Panc1 (cell line): Measurements from ENCODE around the gene VAC14. TPM values are rescaled to one million over a fixed set of nuclear protein-coding genes. Genes with fewer than 3 reads are reported as not detected.

Experiments
- ATAC-seq: fragments of 200-7000 bp; cut with Tn5 transposase; 2 replicates; pipeline ENCODE4 v1.9.1; 2020; ENCODE audit warnings: mild to moderate bottlenecking, moderate library complexity
- BruUV-seq: library from RNA; stranded (reverse); fragments of 400-500 nt; replicated peaks from 2 replicates; lab custom pipeline; 2021; lab: Mats Ljungman, UMichigan
- CTCF ChIA-PET: fragments of 300-600 bp; sonication (Branson Sonifier 250); formaldehyde crosslinking; loops from one replicate; lab custom pipeline; 2022; ENCODE audit warnings: antibody characterized with exemption; lab: Charles Lee
- POLR2A ChIA-PET: fragments of 300-600 bp; sonication (Branson Sonifier 250); formaldehyde crosslinking; loops from one replicate; lab custom pipeline; 2022; ENCODE audit warnings: antibody characterized with exemption; lab: Charles Lee
- DNase-seq: peaks from one replicate; pipeline ENCODE4 v3.0.0-alpha.2; 2010; ENCODE audit warnings: low read depth, low spot score
- H3K27ac ChIP-seq: 2 replicates; pipeline ENCODE4 v1.5.1; 2011; ENCODE audit warnings: mild to moderate bottlenecking, low read length, inconsistent platforms
- H3K27me3 ChIP-seq: fragments of 200-500 bp; sonication (Bioruptor generic); 2 replicates; pipeline ENCODE4 v1.6.0; 2014; ENCODE audit warnings: low read length, inconsistent platforms; ENCODE audit not compliant: control insufficient read depth, insufficient read depth
- H3K36me3 ChIP-seq: fragments of 200-500 bp; sonication (Bioruptor generic); 2 replicates; pipeline ENCODE4 v1.5.1; 2014; ENCODE audit warnings: inconsistent platforms, mild to moderate bottlenecking, low read length, moderate library complexity; ENCODE audit not compliant: control insufficient read depth, insufficient read depth
- H3K4me1 ChIP-seq: 2 replicates; pipeline ENCODE4 v1.5.1; 2011; ENCODE audit warnings: inconsistent platforms, mild to moderate bottlenecking, low read length, moderate library complexity; ENCODE audit not compliant: control insufficient read depth, insufficient read depth
- H3K4me3 ChIP-seq, 2 experiments: 2 replicates each; pipeline ENCODE4 v1.5.1; 2011 to 2012; ENCODE audit warnings: low read depth in 2 of 2, low read length in 2 of 2, mild to moderate bottlenecking in 2 of 2, inconsistent platforms in 1 of 2, moderate library complexity in 1 of 2
- H3K9me3 ChIP-seq: fragments of 200-500 bp; sonication (Bioruptor generic); 2 replicates; pipeline ENCODE4 v1.5.1; 2014; ENCODE audit warnings: low read depth, mild to moderate bottlenecking, inconsistent platforms, low read length, moderate library complexity; ENCODE audit not compliant: control insufficient read depth, insufficient read depth
- POLR2AphosphoS5 ChIP-seq: IDR thresholded peaks from 2 replicates; pipeline ENCODE4 v1.6.1; 2012; ENCODE audit warnings: mild to moderate bottlenecking, low read depth, low read length, moderate library complexity
- SIN3A ChIP-seq: IDR thresholded peaks from 2 replicates; pipeline ENCODE4 v1.6.1; 2012; ENCODE audit warnings: low read depth, mild to moderate bottlenecking, low read length, moderate library complexity, borderline replicate concordance; ENCODE audit not compliant: insufficient read depth
- TCF7L2 ChIP-seq: IDR thresholded peaks from 2 replicates; pipeline ENCODE4 v1.6.1; 2011; ENCODE audit warnings: mild to moderate bottlenecking, low read depth, low read length, inconsistent platforms
- in situ Hi-C: cut with HindIII; loops from 2 replicates; pipeline ENCODE4 v1.10.0; 2016; ENCODE audit warnings: low sequenced_read_pairs, low pct_unique_long_range_greater_than_20kb
- intact Hi-C: fragments of 100-400 bp; cut with micrococcal nuclease; formaldehyde crosslinking; loops from one replicate; pipeline ENCODE4 v1.10.0; 2022; ENCODE audit not compliant: unreplicated experiment
- total RNA-seq: library from RNA; stranded (reverse); gene quantifications from one replicate; pipeline ENCODE4 v1.2.1, GENCODE V29; 2021; ENCODE audit not compliant: unreplicated experiment
- TF ChIP-seq, protein P1 (sequence below): fragments of 450-650 bp; IDR thresholded peaks from 2 replicates; pipeline ENCODE4 v1.5.1; 2017; ENCODE audit warnings: mild to moderate bottlenecking
- TF ChIP-seq, protein P2 (sequence below), 2 experiments: IDR thresholded peaks; 2 replicates each; pipeline ENCODE4 v1.6.1; 2011 to 2012; ENCODE audit warnings: low read depth in 2 of 2, control low read depth in 1 of 2, low read length in 1 of 2, mild to moderate bottlenecking in 1 of 2, moderate library complexity in 1 of 2; ENCODE audit not compliant: insufficient read depth in 1 of 2

VAC14 gene
- total RNA-seq, 1 experiment from 2014 or later, result 37.9 TPM

DNA sequence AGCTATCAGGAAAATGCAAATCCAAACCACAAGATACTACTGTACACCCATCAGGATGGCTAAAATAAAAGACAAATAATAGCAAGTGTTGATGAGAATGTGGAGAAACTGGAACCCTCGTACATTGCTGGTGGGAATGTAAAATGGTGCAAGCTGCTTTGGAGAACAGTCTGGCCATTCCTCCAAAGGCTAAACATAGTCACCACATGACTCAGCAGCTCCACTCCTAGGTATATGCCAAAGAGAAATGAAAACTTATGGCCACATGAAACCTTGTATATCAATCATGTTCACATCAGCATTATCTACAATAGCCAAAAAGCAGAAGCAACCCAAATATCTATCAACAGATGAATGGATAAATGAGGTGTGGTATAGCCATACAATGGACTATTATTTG is 28.5 kb downstream of the VAC14 start:
- intact Hi-C loops (loop anchor here (5.0 kb wide), 1 partner anchor 90 kb away; no protein-coding TSS in a partner anchor), in situ Hi-C loops (no loop called here)
- Histone ChIP-seq H3K4me1 (no peaks in the 10 kb centered on the region), H3K27ac (no peak overlapping the region), H3K4me3 (no peak overlapping the region), H3K36me3 (no peaks in the 10 kb centered on the region; the same call in 1 of the 2 replicates), H3K27me3 (no peaks in the 10 kb centered on the region), H3K9me3 (no peaks in the 10 kb centered on the region)
- DNase-seq (no peak), ATAC-seq (no peak)
- ChIA-PET CTCF (interaction anchor here (0.5 kb wide), 1 partner anchor 100 kb away, joined by 3 read pairs; no protein-coding TSS in a partner anchor), POLR2A (no interaction called here)
- BruUV-seq, result no TSS peak
- TF ChIP-seq POLR2AphosphoS5, result no peak
- no peak for TF ChIP-seq TCF7L2
- TF ChIP-seq, protein P1, sequence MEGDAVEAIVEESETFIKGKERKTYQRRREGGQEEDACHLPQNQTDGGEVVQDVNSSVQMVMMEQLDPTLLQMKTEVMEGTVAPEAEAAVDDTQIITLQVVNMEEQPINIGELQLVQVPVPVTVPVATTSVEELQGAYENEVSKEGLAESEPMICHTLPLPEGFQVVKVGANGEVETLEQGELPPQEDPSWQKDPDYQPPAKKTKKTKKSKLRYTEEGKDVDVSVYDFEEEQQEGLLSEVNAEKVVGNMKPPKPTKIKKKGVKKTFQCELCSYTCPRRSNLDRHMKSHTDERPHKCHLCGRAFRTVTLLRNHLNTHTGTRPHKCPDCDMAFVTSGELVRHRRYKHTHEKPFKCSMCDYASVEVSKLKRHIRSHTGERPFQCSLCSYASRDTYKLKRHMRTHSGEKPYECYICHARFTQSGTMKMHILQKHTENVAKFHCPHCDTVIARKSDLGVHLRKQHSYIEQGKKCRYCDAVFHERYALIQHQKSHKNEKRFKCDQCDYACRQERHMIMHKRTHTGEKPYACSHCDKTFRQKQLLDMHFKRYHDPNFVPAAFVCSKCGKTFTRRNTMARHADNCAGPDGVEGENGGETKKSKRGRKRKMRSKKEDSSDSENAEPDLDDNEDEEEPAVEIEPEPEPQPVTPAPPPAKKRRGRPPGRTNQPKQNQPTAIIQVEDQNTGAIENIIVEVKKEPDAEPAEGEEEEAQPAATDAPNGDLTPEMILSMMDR, result no peak
- TF ChIP-seq, protein P2, sequence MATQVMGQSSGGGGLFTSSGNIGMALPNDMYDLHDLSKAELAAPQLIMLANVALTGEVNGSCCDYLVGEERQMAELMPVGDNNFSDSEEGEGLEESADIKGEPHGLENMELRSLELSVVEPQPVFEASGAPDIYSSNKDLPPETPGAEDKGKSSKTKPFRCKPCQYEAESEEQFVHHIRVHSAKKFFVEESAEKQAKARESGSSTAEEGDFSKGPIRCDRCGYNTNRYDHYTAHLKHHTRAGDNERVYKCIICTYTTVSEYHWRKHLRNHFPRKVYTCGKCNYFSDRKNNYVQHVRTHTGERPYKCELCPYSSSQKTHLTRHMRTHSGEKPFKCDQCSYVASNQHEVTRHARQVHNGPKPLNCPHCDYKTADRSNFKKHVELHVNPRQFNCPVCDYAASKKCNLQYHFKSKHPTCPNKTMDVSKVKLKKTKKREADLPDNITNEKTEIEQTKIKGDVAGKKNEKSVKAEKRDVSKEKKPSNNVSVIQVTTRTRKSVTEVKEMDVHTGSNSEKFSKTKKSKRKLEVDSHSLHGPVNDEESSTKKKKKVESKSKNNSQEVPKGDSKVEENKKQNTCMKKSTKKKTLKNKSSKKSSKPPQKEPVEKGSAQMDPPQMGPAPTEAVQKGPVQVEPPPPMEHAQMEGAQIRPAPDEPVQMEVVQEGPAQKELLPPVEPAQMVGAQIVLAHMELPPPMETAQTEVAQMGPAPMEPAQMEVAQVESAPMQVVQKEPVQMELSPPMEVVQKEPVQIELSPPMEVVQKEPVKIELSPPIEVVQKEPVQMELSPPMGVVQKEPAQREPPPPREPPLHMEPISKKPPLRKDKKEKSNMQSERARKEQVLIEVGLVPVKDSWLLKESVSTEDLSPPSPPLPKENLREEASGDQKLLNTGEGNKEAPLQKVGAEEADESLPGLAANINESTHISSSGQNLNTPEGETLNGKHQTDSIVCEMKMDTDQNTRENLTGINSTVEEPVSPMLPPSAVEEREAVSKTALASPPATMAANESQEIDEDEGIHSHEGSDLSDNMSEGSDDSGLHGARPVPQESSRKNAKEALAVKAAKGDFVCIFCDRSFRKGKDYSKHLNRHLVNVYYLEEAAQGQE (IDR thresholded peaks at IDR 0.05; ENCODE audit: insufficient read depth in 1 of 2, low read depth in 2 of 2, low read length in 1 of 2), result no peak
- TF ChIP-seq SIN3A, result no peak

- no peak overlapping the region for H3K27ac ChIP-seq
- POLR2A ChIA-PET, result interaction anchor here (0.6 kb wide), 1 partner anchor 83 kb away, joined by 3 read pairs; no protein-coding TSS in a partner anchor
- H3K4me1 ChIP-seq, result no peaks in the 10 kb centered on the region
- in situ Hi-C loops, result no loop called here
- H3K4me3 ChIP-seq, result no peak overlapping the region
- CTCF ChIA-PET, result interaction anchor here (0.5 to 1.1 kb wide), 13 partner anchors 9 to 1190 kb away, joined by 3 to 8 read pairs (median 3); no protein-coding TSS in a partner anchor
- H3K36me3 ChIP-seq, result no peaks in the 10 kb centered on the region; the same call in 1 of the 2 replicates
- BruUV-seq, result no TSS peak
- H3K27me3 ChIP-seq, result no peaks in the 10 kb centered on the region
- H3K9me3 ChIP-seq, result no peaks in the 10 kb centered on the region
- TF ChIP-seq POLR2AphosphoS5 (no peak), TCF7L2 (no peak)
- TF ChIP-seq, protein P1, result peak; percentile 93
- DNase-seq (peak; percentile 41), ATAC-seq (peak; percentile 87)
- intact Hi-C loops, result loop anchor here (5.0 kb wide), 1 partner anchor 89 kb away; no protein-coding TSS in a partner anchor
These were observed 30.1 kb downstream of the VAC14 start for GRCh38 chr16:70770626-70771552.
